ENCODE measurements around the gene PRDM16. TPM values are rescaled to one million over a fixed set of nuclear protein-coding genes. Genes with fewer than 3 reads are reported as not detected.

The PRDM16 gene
- total RNA-seq, 1 donor, result 6.5 TPM

GRCh38 chr1:3277011-3277471, 208.0 kb downstream of the PRDM16 start:
- DNase-seq (ENCODE audit: insufficient read length, low spot score, missing footprints), result no peak
- no peaks in the 10 kb centered on the region for H3K27me3 ChIP-seq (ENCODE audit: insufficient read depth, low read length)
- H3K36me3 ChIP-seq (ENCODE audit: insufficient read depth, low read length), result no peaks in the 10 kb centered on the region
- H3K4me1 ChIP-seq (ENCODE audit: insufficient read depth, low read length), result peaks cover 14% of the 10 kb centered on the region
- no peak overlapping the region for H3K4me3 ChIP-seq (ENCODE audit: insufficient read depth, low read length)
- no peaks in the 10 kb centered on the region for H4K20me1 ChIP-seq (ENCODE audit: insufficient read depth, low read length)
- no peak overlapping the region for H3K27ac ChIP-seq (ENCODE audit: low read depth, low read length)
- no peaks in the 10 kb centered on the region for H3K9me3 ChIP-seq (ENCODE audit: low read depth, low read length)
- no peak for TF ChIP-seq CTCF (IDR thresholded peaks at IDR 0.05; ENCODE audit: extremely low read depth, low read depth, low read length)
- H2AFZ ChIP-seq (ENCODE audit: low read length), result no peak overlapping the region
- H3K4me2 ChIP-seq (ENCODE audit: insufficient read depth, low read length), result no peak overlapping the region
- no peaks in the 10 kb centered on the region for H3K79me2 ChIP-seq (ENCODE audit: insufficient read depth, low read length)

GRCh38 chr1:3277623-3278022, 208.6 kb downstream of the PRDM16 start:
- Histone ChIP-seq H3K27me3 (ENCODE audit: insufficient read depth, low read length) (no peaks in the 10 kb centered on the region), H3K4me3 (ENCODE audit: insufficient read depth, low read length) (no peak overlapping the region), H3K4me1 (ENCODE audit: insufficient read depth, low read length) (peaks cover 14% of the 10 kb centered on the region), H3K27ac (ENCODE audit: low read depth, low read length) (no peak overlapping the region), H3K4me2 (ENCODE audit: insufficient read depth, low read length) (no peak overlapping the region), H2AFZ (ENCODE audit: low read length) (no peak overlapping the region), H3K9me3 (ENCODE audit: low read depth, low read length) (no peaks in the 10 kb centered on the region), H3K79me2 (ENCODE audit: insufficient read depth, low read length) (no peaks in the 10 kb centered on the region), H4K20me1 (ENCODE audit: insufficient read depth, low read length) (no peaks in the 10 kb centered on the region), H3K36me3 (ENCODE audit: insufficient read depth, low read length) (no peaks in the 10 kb centered on the region)
- no peak for DNase-seq (ENCODE audit: insufficient read length, low spot score, missing footprints)
- no peak for TF ChIP-seq CTCF (IDR thresholded peaks at IDR 0.05; ENCODE audit: extremely low read depth, low read depth, low read length)

- Histone ChIP-seq H3K27ac (ENCODE audit: low read depth, low read length) (no peak overlapping the region), H3K79me2 (ENCODE audit: insufficient read depth, low read length) (no peaks in the 10 kb centered on the region), H3K4me3 (ENCODE audit: insufficient read depth, low read length) (no peak overlapping the region), H3K9me3 (ENCODE audit: low read depth, low read length) (no peaks in the 10 kb centered on the region), H3K4me2 (ENCODE audit: insufficient read depth, low read length) (no peak overlapping the region), H4K20me1 (ENCODE audit: insufficient read depth, low read length) (no peaks in the 10 kb centered on the region), H3K36me3 (ENCODE audit: insufficient read depth, low read length) (no peaks in the 10 kb centered on the region), H3K4me1 (ENCODE audit: insufficient read depth, low read length) (peaks cover 14% of the 10 kb centered on the region), H2AFZ (ENCODE audit: low read length) (no peak overlapping the region), H3K27me3 (ENCODE audit: insufficient read depth, low read length) (no peaks in the 10 kb centered on the region)
- TF ChIP-seq CTCF (IDR thresholded peaks at IDR 0.05; ENCODE audit: extremely low read depth, low read depth, low read length), result no peak
- no peak for DNase-seq (ENCODE audit: insufficient read length, low spot score, missing footprints)
Observed at GRCh38 chr1:3278416-3279181, 209.6 kb downstream of the PRDM16 start.

DNA sequence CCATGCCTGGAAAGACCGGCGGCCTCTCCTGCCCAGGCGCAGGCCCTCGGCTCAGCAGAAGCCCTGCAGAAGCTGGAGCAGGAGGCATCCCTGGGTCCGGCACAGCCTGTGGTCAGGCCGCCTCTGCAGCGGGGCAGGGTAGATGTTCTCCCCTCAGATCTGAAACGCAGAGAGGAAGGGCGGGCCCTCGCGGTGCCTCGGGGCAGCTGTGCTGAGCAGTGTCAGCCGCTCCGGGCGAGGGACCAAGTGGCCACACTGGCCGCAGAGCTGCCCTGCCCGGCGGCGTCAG, 210.1 kb downstream of the PRDM16 start:
- Histone ChIP-seq H2AFZ (ENCODE audit: low read length) (no peak overlapping the region), H4K20me1 (ENCODE audit: insufficient read depth, low read length) (no peaks in the 10 kb centered on the region), H3K27me3 (ENCODE audit: insufficient read depth, low read length) (no peaks in the 10 kb centered on the region), H3K9me3 (ENCODE audit: low read depth, low read length) (no peaks in the 10 kb centered on the region), H3K4me3 (ENCODE audit: insufficient read depth, low read length) (no peak overlapping the region), H3K4me2 (ENCODE audit: insufficient read depth, low read length) (no peak overlapping the region), H3K36me3 (ENCODE audit: insufficient read depth, low read length) (no peaks in the 10 kb centered on the region), H3K4me1 (ENCODE audit: insufficient read depth, low read length) (peaks cover 14% of the 10 kb centered on the region), H3K79me2 (ENCODE audit: insufficient read depth, low read length) (no peaks in the 10 kb centered on the region), H3K27ac (ENCODE audit: low read depth, low read length) (no peak overlapping the region)
- no peak for DNase-seq (ENCODE audit: insufficient read length, low spot score, missing footprints)
- no peak for TF ChIP-seq CTCF (IDR thresholded peaks at IDR 0.05; ENCODE audit: extremely low read depth, low read depth, low read length)

Data from osteoblast (primary cell).